Measurements from ENCODE around the gene TMC2.

- TF ChIP-seq CTCF (IDR thresholded peaks at IDR 0.05) (no peak), EP300 (IDR thresholded peaks at IDR 0.05) (no peak), POLR2A (IDR thresholded peaks at IDR 0.05) (no peak)
Measured at GRCh38 chr20:2680046-2680445, 143.7 kb downstream of the TMC2 start.
